CD4-positive, alpha-beta T cell treated with Interleukin-12 subunit alpha and Interleukin-12 subunit beta, for 1 hour (primary cell): Measurements from ENCODE around the gene KCTD1.
A peak's percentile ranks its signal among the peaks of the same experiment; 100 is the strongest.

ENCODE experiments used
- DNase-seq: peaks from one replicate; pipeline ENCODE4 v3.0.0-alpha.2; 2020

The KCTD1 gene

GRCh38 chr18:26548415-26549262 is at the start of gene KCTD1:
Gene KCTD1 (minus strand): TSS chr18:26548553. CDS start chr18:26548536, 17 bp downstream.
- DNase-seq, result peak; percentile 70

- no peak for DNase-seq
Observed at GRCh38 chr18:26593365-26594320, 45.3 kb upstream of the KCTD1 start.

GRCh38 chr18:26584745-26585144 is 36.4 kb upstream of the KCTD1 start:
- no peak for DNase-seq

- no peak for DNase-seq
Observed at GRCh38 chr18:26579941-26580618, 31.7 kb upstream of the KCTD1 start.

GRCh38 chr18:26575865-26576217 is 27.5 kb upstream of the KCTD1 start:
- no peak for DNase-seq

- DNase-seq, result no peak
Observed at GRCh38 chr18:26574958-26575864, 26.9 kb upstream of the KCTD1 start.

GRCh38 chr18:26568926-26569665 is 20.7 kb upstream of the KCTD1 start:
- DNase-seq, result no peak

GRCh38 chr18:26568513-26568912 is 20.2 kb upstream of the KCTD1 start:
- DNase-seq, result no peak

GRCh38 chr18:26566874-26567555 is 18.7 kb upstream of the KCTD1 start:
- no peak for DNase-seq

GRCh38 chr18:26565514-26565913 is 17.2 kb upstream of the KCTD1 start:
- DNase-seq, result no peak

- no peak for DNase-seq
Observed at GRCh38 chr18:26563024-26563423, 14.7 kb upstream of the KCTD1 start.

GRCh38 chr18:26562568-26562967 is 14.2 kb upstream of the KCTD1 start:
- DNase-seq, result no peak

- no peak for DNase-seq
Observed at GRCh38 chr18:26561769-26562168, 13.4 kb upstream of the KCTD1 start.

- DNase-seq, result no peak
Observed at GRCh38 chr18:26556573-26556972, 8.2 kb upstream of the KCTD1 start.

- no peak for DNase-seq
Observed at GRCh38 chr18:26555804-26556553, 7.6 kb upstream of the KCTD1 start.

GRCh38 chr18:26553943-26554342 is 5.6 kb upstream of the KCTD1 start:
- no peak for DNase-seq

GRCh38 chr18:26551695-26552081 is 3.3 kb upstream of the KCTD1 start:
- DNase-seq, result no peak

GRCh38 chr18:26550998-26551694 is 2.8 kb upstream of the KCTD1 start:
- DNase-seq, result no peak
